Neural cell (in vitro differentiated cells): ENCODE measurements around the gene GRAP2.

Experiments used
- EP300 ChIP-seq: fragments of 450-650 bp; conservative IDR thresholded peaks from 2 replicates; pipeline ENCODE4 v1.6.1; 2014; ENCODE audit warnings: antibody characterized with exemption, mild to moderate bottlenecking, moderate library complexity; ENCODE audit not compliant: poor library complexity, severe bottlenecking
- EZH2 ChIP-seq: fragments of 200-600, 300-800 bp; shearing (Covaris generic), sonication (generic); IDR thresholded peaks from 2 replicates; pipeline ENCODE4 v1.6.1; 2014; ENCODE audit warnings: antibody characterized with exemption, low read length, borderline replicate concordance, mild to moderate bottlenecking; ENCODE audit not compliant: insufficient read depth, poor library complexity, severe bottlenecking
- MXI1 ChIP-seq: fragments of 450-650 bp; conservative IDR thresholded peaks from 2 replicates; pipeline ENCODE4 v1.6.1; 2014; ENCODE audit warnings: antibody characterized with exemption, mild to moderate bottlenecking; ENCODE audit not compliant: poor library complexity, severe bottlenecking
- POLR2AphosphoS5 ChIP-seq: IDR thresholded peaks from 2 replicates; pipeline ENCODE4 v1.6.1; 2012
- RAD21 ChIP-seq: fragments of 450-650 bp; conservative IDR thresholded peaks from 2 replicates; pipeline ENCODE4 v1.6.1; 2014; ENCODE audit warnings: antibody characterized with exemption, mild to moderate bottlenecking, moderate library complexity
- REST ChIP-seq: IDR thresholded peaks from 2 replicates; pipeline ENCODE4 v1.6.1; 2012; ENCODE audit warnings: borderline replicate concordance
- SMC3 ChIP-seq: fragments of 450-650 bp; conservative IDR thresholded peaks from 2 replicates; pipeline ENCODE4 v1.6.1; 2014; ENCODE audit warnings: antibody characterized with exemption, mild to moderate bottlenecking, moderate library complexity; ENCODE audit not compliant: poor library complexity
- TAF1 ChIP-seq: IDR thresholded peaks from 2 replicates; pipeline ENCODE4 v1.6.1; 2012; ENCODE audit warnings: low read depth
- TF ChIP-seq, protein P1 (sequence below): fragments of 450-650 bp; IDR thresholded peaks from 2 replicates; pipeline ENCODE4 v1.5.1; 2014; ENCODE audit warnings: antibody characterized with exemption, mild to moderate bottlenecking, moderate library complexity; ENCODE audit not compliant: poor library complexity, severe bottlenecking

DNA sequence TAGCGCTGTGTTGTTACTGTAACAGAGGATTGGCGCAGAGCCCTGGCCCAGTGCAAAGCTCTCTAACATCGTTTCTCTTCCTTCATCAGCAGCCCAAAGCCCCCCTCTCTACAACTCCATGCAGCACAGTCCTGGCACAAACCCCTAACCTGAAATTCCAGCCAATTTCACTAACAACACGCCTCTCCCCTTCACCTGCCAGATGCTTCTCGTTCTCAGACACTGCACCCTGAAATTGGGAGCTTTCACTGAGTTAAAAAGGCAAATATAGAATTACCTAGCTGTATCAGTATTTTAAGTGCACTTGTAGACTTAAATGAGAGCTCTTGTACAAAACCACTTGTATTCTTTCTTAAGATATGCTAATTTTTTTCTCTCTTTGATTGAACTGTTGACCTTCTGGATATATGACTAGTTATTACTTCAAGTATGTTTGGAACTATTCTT is 16.3 kb downstream of the GRAP2 start:
- TF ChIP-seq, protein P1, sequence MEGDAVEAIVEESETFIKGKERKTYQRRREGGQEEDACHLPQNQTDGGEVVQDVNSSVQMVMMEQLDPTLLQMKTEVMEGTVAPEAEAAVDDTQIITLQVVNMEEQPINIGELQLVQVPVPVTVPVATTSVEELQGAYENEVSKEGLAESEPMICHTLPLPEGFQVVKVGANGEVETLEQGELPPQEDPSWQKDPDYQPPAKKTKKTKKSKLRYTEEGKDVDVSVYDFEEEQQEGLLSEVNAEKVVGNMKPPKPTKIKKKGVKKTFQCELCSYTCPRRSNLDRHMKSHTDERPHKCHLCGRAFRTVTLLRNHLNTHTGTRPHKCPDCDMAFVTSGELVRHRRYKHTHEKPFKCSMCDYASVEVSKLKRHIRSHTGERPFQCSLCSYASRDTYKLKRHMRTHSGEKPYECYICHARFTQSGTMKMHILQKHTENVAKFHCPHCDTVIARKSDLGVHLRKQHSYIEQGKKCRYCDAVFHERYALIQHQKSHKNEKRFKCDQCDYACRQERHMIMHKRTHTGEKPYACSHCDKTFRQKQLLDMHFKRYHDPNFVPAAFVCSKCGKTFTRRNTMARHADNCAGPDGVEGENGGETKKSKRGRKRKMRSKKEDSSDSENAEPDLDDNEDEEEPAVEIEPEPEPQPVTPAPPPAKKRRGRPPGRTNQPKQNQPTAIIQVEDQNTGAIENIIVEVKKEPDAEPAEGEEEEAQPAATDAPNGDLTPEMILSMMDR, result no peak
- TF ChIP-seq TAF1 (no peak), EZH2 (no peak), EP300 (no peak), POLR2AphosphoS5 (no peak), MXI1 (no peak), RAD21 (no peak), REST (no peak), SMC3 (no peak)
